HG03064 (cell line): ENCODE results near the gene PRPF40B.
"Not testable (repeated sequence)": the region's sequence is repeated elsewhere in the genome, so short reads cannot be mapped to it uniquely, and the experiment has no call there.

Experiments used
- ATAC-seq: cut with Tn5 transposase; IDR thresholded peaks from one replicate; pipeline ENCODE4 v1.9.1; 2021; ENCODE audit warnings: low read depth; ENCODE audit not compliant: unreplicated experiment

Gene PRPF40B

DNA sequence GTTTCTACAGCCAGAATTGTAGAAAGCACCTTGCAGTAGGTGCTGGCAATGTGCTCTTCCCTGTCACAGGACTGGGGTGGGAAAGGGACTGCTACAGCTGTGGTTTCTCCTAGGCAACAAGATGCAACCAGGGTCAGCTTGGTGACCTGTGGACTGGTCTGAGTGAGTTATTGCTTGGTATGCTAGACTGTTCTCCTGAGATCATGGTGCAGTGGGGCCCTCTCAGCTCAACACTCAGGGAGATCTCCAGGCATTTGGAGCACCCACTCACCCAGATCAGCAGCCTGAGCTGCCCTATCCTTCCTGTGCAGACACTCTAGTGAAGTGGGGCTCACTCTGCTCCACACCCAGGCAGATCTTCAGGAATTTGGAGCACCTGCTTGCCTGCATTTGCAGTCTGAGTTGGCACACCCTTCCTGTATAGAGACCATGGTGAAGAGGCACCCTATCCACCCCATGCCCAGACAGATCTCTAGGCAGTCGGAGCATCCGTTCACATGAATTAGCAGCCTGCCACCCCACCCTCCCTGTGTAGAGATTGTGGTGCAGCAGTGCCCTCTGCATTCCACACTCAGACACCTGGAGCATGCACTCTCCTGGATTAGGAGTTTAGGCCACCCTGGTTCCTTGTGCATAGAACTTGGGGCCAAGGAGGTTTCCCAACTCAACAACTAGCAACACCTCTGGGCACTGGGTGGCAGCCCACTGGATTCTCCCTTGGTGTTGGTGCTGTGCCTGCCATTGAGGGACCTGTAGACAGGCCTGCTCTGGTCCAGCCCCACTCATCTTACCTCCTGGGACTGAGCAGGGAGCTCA lies 14.1 kb upstream of the PRPF40B start:
- ATAC-seq, result no peak

DNA sequence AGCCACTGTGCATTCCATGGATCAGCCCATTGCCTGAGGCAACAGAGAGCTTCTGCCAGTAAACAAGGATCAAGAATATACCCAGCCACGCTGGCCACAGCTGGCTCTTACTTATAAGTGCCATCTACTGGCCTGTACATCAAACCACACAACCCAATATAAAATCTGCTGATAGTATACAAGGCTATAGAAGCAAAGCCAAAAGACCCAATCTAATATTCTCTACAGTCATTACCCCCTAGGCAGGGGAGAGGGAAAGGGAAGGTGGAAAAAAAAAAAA lies 13.5 kb upstream of the PRPF40B start:
- no peak for ATAC-seq

DNA sequence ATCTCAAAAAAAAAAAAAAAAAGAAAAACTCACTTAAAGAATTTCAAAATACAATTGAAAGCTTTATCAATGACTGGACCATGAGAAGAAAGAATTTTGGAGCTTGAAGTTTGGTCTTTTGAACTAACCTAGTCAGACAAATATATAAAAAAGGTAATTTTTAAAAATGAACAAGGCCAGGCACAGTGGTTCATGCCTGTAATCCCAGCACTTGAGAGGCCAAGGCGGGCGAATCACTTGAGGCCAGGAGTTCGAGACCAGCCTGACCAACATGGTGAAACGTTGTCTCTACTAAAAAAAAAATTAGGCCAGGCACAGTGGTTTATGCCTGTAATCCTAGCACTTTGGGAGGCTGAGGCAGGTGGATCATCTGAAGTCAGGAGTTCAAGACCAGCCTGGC lies 12.6 kb upstream of the PRPF40B start:
- not testable (repeated sequence) for ATAC-seq

DNA sequence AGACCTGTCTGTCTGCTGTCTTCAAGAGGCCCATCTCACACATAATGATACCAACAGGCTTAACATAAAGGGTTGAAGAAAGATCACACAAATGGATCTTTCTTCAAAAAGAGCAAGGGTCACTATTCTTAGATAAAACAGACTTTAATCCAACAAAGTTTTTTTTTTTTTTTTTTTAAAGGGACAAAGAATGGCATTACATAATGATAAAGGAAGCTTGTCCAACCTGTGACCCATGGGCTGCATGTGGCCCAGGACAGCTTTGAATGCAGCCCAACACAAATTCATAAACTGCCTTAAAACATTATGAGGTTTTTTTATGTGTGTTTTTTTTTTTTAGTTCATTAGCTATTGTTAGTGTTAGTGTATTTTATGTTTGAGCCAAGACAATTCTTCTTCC lies 11.2 kb upstream of the PRPF40B start:
- ATAC-seq, result no peak

DNA sequence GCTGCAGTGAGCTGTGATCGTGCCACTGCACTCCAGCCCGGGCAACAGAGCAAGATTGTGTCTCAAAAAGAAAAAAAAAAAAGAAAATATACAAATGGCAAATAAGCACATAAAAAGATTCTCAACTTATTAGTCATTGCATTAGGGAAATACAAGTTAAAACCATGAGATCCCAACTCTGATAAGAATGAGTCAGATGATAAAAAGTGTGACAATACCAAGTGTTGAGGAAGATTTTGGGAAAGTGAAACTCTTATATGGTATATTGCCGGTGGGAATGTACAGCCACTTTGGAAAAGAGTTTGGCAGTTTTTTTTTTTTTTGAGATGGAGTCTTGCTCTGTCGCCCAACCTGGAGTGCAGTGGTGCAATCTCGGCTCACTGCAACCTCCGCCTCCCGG lies 7.6 kb upstream of the PRPF40B start:
- no peak for ATAC-seq

DNA sequence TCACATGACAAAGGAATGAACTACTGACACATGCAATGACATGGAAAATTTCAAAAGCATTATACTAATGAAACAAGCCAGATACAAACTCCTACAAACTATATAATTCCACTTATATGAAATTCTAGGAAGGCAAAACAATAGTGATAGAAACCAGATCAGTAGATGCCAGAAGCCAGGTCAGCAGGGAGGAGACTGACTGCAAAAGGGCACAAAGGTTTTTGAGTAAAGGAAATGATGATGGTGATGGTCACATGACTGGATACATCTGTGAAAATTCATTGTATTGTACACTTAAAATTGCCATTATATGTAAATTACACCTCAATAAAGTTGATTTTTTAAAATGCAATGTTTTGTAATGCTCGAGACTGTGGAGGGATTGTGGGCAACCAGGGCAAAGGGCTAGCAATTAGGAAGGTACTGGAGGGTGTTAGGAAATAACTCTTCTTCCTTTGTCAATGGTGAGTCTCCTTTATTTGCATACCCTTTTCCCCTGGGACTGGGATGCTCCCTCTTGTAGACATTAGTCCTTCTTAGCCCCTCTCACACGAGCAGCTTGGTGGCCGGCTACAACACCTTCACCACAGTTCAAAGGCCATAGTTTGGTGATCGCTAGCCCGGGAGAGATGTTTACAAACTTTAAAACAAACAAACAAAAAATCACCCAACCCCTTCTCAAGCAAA lies 6.7 kb upstream of the PRPF40B start:
- no peak for ATAC-seq

DNA sequence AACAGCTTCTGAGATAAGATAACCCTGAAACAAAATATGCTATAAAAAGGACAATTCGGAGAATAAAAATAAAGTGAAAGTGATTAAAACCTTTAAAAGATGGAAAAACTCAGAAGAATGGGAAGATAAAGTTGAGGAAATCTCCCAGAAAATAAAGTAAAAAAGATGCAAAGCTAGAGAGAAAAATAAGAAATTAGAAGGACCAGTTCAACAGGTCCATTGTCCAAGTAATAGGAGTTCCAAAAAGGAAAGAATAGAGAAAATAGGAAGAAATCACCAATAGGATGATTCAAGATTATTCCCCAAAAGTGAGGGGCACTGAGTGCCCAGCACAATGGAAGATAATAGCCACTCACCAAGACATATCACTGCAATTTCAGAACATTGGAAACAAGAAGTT lies 4.8 kb upstream of the PRPF40B start:
- no peak for ATAC-seq

DNA sequence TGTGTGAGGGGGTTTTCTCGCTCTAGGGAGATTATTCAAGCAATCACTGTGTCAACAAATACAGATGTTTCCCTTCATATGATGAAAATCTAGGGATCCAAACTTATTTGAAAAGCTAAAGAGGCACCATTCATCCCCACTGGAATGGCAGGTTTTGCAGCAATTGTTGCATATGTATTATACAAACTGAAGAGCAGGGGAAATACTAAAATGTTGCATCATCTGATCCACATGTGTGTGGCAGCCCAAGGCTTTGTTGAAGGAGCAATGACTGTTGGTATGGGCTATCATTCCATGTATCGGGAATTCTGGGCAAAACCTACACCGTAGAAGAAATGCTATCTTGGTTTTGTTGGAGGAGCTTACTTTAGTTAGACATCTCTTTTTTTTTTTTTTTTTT lies 4.1 kb upstream of the PRPF40B start:
- no peak for ATAC-seq

DNA sequence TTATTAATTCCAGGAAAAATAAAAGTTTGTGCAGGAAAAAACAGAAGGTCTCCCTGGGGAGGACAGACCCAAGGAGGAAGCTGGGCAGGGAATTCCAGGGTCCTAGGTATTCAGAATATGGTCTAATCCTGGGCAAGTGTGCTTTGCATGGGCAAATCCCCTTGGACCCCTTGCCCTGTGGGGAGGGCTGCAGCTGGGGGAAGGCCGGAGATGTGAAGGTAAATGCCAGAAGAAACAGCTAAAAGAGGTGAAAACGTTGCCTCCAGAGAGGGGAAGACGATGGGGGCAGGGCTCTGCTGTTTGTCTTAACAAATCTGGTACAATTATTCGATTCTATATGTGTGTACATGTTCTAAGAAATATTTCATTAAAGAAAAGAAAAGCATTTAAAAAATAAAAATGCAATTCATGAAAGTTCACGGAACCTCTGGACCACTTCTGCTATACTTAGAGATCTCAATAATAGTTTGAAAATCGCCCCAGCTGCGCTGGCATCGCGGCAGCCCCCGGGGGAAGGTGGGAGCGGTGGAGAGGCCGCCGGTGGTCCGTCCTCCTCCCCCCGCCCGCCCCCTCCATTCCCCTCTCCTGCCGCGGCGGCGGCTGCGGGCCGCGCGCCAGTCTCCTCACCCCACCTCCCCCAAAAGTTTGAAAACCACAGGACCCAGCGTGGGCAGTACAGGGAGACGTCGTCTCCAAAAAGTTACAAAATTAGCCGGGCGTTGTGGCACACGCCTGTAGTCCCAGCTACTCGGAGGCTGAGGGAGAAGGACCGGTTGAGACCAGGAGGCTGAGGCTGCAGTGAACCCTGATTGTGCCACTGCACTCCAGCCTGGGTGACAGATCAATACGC lies 1.5 kb upstream of the PRPF40B start:
- ATAC-seq, result no peak

DNA sequence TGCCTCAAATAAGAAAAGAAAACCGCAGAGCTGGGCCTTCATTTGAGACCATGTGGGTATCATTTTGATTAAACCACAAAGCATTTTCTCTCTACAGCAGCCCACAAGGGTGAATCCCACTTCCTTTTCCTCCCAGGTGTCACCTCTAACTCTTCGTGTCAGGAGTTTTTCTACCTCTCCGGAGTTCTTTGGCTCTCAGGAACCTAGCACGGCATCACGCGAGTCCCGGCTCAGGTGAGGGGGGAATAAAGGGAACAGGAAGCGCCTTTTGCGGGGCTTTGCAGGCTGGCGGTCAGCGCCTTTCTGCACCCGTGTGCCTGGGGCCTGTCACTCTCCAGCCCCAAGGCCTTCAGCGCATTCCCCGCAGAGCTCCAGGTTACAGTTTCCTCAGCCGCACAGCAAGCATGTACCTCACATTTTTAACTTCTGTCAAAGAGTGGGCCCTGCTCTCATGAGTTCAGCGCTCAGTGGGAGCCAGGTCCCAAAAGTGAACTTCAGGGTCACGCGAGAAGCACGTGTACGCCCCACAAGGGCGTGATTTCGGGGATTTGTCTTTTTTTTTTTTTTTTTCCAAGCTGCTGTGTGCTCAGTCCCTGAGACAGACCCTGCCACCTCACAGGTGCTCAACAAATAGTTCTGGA lies 740 bp upstream of the PRPF40B start:
- peak; percentile 27 for ATAC-seq

DNA sequence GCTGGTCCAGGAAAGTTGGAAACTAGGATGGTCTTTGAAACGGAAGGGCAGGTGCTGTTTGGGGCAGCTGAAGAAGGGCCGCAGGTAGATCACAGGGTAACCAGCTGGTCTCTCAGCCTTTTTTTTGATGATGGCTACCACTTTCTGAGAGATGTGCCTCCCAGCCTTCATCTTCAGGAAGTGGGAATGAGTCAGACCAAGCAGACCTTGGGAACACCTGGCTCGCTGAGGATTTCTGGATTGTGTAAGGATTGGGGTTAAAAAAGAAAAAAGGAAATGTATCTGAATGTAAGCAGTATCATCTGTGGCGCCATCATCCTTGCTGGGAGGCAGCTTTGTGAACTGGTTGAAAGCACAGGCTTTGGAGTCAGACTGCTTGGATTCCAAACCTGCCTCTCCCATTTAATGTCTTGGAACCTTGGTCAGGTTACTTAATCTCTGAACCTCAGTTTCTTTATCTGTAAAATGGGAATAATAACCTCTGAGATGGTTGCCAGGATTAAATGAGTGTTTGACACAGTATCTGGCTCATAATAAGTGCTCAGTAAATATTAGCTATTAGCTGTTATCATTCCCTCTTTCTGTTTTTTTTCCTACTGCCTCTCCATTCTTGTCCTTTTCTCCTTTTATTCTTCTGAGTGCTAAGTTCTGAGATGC lies 1.7 kb downstream of the PRPF40B start:
- no peak for ATAC-seq

DNA sequence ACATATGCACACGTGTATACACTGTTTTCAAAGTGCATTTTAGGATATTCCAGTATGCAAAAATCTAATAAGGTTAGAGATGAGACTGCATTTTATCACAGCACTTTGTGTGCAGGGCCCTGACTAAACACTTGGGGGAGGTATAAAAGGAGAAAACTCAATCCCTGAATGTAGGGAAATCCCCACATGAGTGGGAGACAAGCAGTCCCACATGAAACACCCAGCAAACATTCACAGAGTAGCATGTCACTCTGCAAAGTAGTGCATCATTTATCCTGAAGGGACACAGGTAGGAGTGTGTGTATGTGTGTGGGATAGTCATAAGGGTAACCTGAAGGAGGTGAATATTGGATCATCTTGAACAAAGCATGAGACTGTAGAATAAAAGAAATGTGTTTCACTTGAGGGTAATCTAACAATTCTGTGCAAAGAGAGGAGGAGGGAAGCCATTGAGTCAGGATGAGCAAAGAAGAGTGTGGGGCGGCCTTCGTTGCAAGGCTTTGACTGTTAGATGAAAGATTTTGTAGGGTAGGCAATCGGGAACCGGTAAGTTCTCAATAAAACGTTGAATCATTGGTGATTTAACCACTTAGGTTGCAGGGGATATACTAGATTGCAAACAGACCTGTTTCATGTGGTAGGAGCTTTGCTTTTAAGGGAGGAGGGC lies 2.9 kb downstream of the PRPF40B start:
- no peak for ATAC-seq

DNA sequence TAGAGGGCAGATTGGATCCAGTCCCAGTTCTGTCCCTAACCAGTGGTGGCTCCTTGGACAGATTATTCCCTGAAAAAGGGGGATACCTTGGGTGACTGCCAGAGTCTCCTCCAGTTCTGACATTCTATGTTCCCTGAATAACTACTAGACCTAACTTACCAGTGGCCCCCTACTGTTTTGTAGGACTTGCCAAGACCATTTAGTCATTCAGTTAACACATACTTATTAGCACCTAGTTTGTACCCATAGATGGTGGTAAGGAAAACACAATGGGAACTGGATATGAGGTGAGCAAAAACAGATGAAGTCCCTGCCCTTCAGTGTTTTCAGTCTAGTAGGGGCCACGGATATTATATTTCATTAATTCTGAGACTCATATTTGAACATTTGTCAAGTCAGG lies 3.5 kb downstream of the PRPF40B start:
- ATAC-seq, result no peak

DNA sequence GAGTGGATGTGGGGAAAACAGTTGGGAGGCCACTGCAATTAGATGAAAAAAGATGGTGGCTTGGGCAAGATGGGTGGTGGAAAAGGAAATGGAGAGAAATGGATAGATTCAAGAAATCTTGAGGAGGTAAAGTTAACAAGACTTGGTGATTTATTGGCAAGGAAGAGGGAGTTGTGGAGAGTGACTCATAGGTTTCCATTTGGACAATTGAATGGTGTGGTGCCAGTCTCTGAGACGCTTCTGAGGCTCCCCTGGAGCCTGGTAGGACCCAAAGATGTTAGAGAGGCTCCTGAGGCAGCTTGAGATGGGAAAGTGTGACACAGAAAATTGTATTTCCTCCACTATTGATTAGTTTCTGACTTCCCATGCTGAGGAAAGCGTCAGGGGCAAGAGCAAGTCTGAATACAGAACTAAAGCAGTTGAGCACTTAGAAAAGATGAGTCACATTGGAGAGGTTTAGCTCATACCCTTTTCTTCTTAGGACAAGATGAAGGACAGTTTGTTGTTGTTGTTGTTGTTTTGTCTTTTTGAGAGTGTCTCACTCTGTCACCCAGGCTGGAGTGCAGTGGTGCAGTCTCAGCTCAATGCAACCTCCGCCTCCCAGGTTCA lies 4.5 kb downstream of the PRPF40B start:
- no peak for ATAC-seq

DNA sequence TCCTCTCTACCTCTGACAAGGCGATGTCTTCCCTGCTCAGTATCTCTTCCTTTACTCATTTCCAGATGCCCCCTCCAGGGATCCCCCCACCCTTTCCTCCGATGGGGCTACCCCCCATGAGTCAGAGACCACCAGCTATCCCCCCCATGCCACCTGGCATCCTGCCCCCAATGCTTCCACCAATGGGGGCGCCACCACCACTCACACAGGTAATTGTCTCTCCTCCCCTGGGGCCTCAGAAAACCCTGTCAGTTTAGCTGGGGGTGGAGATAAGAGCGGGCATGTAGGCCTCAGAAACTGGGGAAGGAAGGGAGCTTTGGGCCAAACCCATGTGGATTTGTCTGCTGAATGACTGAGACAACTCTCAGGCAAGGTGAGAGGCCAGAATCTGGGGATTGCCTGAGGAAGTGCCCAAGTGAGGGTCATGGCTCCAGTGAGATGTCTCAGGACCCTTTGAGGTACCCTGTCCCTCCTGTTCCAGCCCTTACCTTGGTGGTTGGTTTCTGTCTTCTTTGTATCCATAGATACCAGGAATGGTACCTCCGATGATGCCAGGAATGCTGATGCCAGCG lies 8.1 kb downstream of the PRPF40B start:
- ATAC-seq, result no peak

DNA sequence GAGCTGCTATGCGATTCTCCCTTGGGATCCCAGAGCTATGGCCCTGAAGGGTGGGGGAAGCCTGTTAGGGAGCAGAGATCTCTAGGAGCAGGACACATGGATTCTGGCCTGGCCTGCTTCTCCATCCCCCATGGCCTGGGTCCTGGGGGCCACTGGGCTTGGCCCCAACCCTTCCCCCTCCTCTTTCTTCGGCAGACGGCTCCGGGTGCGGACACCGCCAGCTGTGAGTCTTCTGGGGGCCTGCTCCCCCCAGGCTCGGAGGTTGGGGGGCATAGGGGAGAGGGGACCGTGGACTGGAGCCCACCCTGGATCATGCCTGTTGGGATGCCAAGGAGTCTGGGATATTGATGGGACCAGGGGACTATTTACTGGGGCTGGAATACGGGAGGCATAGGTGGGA lies 9.0 kb downstream of the PRPF40B start:
- no peak for ATAC-seq

DNA sequence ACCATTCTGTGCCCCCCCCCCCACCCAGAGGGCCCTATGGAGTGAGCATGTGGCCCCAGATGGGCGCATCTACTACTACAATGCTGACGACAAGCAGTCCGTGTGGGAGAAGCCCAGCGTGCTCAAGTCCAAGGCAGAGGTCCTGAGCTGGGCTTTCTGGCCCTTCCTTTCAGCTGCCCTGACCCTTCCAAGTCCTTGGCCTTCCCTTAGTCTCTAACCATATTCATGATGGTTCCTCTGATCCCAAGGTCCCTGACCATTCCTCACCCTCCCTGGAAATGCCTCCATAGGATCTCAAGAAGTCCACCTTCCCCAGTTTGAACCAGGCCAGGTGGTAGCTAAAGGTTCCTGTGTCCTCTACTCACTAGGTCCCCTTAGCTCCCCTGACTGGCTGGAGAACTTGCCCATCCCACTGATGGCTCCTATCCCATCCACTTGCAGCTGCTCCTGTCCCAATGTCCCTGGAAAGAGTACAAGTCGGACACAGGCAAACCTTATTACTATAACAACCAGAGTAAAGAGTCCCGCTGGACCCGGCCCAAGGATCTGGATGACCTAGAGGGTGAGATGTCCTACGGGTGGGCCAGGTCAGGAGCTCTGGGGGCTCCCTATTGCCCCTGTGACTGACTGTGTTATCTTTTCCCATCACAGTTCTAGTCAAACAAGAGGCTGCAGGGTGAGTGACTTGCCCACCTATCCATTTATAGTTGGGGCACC lies 9.8 kb downstream of the PRPF40B start:
- no peak for ATAC-seq

DNA sequence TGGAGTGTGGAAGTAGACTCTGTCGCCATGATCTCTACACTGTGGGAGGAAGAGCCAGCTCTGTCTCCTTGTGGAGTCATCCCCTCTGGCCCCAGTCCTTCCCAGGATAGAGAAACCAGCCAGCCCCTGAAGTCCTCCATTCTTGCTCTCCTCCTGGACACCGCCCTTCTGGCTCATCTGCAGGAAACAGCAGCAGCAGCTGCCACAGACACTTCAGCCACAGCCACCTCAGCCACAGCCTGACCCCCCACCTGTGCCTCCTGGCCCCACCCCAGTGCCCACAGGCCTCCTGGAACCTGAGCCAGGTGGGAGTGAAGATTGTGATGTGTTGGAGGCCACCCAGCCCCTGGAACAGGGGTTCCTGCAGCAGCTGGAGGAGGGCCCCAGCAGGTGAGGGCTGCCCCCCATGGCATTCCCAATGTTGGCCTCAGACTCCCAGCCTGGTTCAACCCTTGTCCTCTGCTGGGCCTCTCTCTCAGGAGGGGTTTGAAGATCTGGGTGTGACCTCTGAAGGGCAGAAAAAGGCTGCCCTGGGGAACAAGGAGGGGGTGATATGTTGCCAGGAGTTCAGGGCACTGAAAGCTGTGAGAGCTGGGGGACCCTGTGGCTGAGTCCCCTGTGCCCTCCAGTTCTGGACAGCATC lies 10.5 kb downstream of the PRPF40B start:
- ATAC-seq, result no peak
